GM18499 (cell line): ENCODE results near the gene PFN2.

ENCODE experiments used
- ATAC-seq: cut with Tn5 transposase; IDR thresholded peaks from one replicate; pipeline ENCODE4 v1.9.1; 2021; ENCODE audit warnings: moderate number of reproducible peaks; ENCODE audit not compliant: insufficient read depth, unreplicated experiment

The PFN2 gene

GRCh38 chr3:149933858-149934257 lies 36.8 kb downstream of the PFN2 start:
- no peak for ATAC-seq

- ATAC-seq: no peak
Measured at GRCh38 chr3:149933008-149933407, 37.7 kb downstream of the PFN2 start.

- ATAC-seq: no peak
Measured at GRCh38 chr3:149920119-149920518, 50.6 kb downstream of the PFN2 start.

GRCh38 chr3:149919509-149919908 lies 51.2 kb downstream of the PFN2 start:
- ATAC-seq: no peak

- ATAC-seq: no peak
Measured at GRCh38 chr3:149917124-149917667, 53.5 kb downstream of the PFN2 start.
